GM13977 (cell line): ENCODE measurements around the gene YTHDF1.

Experiments
- DNase-seq: peaks from one replicate; pipeline ENCODE4 v3.0.0; 2012; ENCODE audit warnings: low spot score
- in situ Hi-C: fragments of 300-500 bp; cut with MboI; formaldehyde crosslinking; loops from one replicate; pipeline ENCODE4 v1.12.0; 2022; ENCODE audit warnings: low sequenced_read_pairs, low pct_unique_long_range_greater_than_20kb, mixed read lengths, inconsistent platforms; ENCODE audit not compliant: unreplicated experiment
- TF ChIP-seq, protein P1 (sequence below): IDR thresholded peaks from 2 replicates; pipeline ENCODE4 v1.5.1; 2012; ENCODE audit warnings: mild to moderate bottlenecking, control low read depth; ENCODE audit not compliant: insufficient read depth; ENCODE audit errors: extremely low read depth, missing control alignments

YTHDF1 gene

DNA sequence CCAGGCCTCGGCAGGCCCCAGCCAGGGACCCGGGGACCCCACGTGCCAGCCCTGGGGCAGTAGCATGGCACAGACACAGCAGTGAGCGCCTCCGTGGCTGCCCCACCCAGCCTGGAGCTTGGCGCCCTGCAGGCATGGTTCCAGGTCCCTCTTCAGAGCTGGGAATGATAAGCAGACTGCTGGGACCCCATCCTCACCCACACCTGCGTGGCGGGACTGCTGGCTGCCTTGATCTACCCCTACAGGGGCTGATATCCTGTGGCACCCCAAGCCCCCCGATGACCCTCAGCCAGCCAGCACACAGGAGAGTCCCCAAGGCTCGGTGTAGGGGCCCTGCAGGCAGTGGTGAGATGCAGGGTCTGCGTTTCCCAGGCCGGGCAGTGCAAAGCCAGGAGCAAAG is 47.1 kb downstream of the YTHDF1 start:
- no peak for DNase-seq
- TF ChIP-seq, protein P1, sequence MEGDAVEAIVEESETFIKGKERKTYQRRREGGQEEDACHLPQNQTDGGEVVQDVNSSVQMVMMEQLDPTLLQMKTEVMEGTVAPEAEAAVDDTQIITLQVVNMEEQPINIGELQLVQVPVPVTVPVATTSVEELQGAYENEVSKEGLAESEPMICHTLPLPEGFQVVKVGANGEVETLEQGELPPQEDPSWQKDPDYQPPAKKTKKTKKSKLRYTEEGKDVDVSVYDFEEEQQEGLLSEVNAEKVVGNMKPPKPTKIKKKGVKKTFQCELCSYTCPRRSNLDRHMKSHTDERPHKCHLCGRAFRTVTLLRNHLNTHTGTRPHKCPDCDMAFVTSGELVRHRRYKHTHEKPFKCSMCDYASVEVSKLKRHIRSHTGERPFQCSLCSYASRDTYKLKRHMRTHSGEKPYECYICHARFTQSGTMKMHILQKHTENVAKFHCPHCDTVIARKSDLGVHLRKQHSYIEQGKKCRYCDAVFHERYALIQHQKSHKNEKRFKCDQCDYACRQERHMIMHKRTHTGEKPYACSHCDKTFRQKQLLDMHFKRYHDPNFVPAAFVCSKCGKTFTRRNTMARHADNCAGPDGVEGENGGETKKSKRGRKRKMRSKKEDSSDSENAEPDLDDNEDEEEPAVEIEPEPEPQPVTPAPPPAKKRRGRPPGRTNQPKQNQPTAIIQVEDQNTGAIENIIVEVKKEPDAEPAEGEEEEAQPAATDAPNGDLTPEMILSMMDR: no peak
- in situ Hi-C loops: no loop called here

DNA sequence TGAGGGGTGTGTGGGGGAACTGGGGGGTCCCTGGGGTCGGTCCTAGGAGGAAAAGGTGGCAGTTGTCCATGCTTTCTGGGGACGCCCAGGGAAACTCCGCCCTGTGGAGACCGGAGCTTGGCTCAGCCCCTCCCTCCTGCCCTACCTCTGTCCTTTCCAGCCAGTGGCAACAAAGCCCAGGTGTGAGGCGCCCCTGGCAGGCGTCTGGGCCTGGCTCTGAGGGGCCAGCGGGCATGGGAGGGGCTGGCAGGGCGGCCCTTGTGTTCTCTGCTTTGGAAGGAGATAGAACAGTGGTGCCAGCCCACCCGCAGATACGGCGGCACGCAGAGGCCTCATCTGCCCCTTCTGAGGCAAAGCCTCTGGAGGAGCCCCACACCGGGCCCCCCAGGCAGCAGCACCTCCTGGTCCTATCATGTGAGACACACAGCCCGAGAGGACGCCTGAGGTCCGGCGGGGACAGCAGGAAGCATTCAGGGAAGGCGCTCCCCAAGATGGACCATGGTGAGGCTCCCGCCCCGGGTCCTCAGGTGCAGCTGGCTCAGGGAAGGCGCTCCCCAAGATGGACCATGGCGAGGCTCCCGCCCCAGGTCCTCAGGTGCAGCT is 47.9 kb downstream of the YTHDF1 start:
- in situ Hi-C loops: no loop called here
- no peak for DNase-seq

DNA sequence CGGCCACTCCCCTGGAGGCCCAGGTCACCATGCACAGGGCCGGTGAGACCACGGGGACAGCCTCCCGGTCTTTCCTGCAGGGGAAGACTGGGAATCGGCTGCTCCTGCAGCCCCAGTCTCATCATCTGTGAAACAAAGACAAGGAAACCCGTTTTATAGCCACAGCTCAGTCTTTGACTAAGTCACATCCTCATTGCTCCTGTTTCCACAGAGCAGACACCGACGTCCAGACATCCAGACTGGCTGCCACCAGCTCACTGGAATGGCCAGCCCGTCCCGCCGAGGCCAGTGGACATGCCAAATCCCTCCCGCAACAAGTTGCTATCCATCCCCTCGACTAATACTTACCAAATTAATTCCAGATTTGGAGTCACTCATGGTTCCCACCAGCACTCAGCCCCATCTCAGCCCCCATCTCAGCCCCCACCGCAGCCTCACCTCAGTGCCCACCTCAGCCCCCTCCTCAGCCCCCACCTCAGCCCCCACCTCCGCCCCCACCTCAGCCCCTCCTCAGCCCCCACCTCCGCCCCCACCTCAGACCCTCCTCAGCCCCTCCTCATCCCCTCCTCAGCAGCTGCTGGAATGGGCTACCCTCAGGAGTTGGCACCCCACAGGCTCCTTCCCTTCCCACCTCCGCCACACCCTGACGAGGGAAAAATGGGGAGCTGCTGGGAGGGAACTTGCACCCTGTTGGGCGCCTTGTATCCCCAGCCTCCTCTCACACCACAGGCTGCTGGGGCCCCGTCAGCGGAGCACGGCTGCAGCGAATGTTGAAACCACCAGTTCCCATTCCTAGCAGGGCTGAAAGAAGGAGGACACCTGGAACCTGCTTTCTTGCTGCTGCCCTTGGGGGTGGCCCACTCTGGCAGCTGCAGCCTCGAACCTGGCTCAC is 48.7 kb downstream of the YTHDF1 start:
- TF ChIP-seq, protein P1: no peak
- in situ Hi-C loops: no loop called here
- no peak for DNase-seq

More for the DNA sequence above, 47.9 kb downstream of the YTHDF1 start:
- TF ChIP-seq, protein P1: no peak

DNA sequence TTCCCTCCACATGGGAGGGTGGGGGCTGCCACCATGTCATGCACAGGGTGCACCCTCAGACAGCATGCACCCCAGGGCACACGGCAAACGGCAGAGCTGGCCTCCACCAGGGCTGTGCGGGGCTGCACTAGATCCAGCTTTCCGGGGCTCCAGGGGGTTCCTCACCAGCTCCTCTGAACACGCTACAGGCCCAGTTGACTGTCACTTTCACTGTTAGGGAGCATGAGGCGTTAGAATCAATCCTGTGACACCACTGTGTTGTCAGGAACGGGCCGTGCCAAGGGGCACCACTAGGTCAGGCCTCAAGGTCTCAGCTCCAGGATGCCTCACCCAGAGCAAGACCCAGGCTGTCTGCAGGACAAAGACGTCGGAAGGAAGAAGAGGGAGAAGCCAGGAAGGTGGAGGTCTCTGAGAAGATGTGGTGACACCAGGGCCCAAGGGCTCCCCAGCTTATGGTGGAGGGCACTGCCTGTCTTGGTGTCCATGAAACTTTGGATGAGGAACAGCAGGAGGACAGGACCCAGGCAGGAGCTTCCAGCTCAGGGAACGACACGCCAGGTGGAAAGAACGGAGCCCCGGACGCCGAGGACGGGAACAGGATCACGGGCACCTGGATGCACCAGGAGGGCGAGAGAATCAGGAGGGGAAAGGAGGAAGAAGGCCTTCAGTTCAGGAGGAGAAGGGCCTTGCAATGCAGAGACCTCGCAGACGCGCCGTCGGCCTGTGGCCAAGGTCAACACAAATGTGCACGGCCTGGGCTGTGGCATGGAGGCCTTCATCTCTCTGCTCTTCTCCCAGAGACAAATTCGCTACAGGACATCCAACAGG is 49.5 kb downstream of the YTHDF1 start:
- in situ Hi-C loops: no loop called here
- TF ChIP-seq, protein P1: no peak
- DNase-seq: no peak

DNA sequence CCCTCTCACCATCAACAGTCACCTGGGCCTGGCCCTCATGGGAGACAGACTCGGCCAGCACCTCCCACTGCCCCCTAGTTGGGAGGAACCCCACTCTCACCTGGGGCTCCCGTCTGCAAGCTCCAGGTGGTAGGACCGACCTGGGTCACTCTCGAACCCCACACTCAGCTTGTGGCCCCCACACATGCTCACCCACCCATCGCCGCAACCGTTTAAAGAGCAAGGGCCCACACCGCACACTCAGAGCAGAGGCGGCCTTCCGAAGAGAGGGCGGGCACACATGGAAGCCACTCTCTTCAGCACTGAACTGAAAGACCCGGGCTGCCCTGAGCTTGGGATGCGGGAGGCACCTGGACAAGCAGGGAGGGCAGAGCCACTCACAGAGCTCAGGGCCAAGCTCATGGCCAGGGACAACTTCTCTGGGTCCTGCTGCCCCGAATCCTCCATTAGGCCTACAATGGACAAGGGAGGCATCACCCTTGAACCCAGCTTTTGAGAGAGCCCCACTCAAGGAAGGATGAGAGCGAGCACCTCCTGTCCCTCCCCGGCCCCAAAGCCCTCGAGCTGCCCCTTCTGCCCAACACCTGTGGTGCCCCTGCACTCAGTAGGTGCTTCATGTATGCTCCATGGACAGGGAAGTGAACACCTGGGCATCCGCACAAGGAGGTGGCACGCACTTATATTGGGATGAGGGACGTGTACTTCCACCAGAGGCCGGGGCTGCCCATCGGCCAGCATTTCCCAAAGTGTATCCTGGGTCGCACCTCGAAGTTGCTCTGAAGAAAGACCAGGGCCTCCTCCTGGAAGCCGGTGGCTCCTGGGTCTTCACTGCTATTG is 50.4 kb downstream of the YTHDF1 start:
- no peak for DNase-seq
- in situ Hi-C loops: no loop called here
- TF ChIP-seq, protein P1: no peak
